MM.1S (cell line): Measurements from ENCODE around the gene PLEKHA3.

Experiments
- DNase-seq: peaks from one replicate; pipeline ENCODE4 v3.0.0-alpha.2; 2015
- H2AFZ ChIP-seq: fragments of 300-600 bp; sonication (generic); 2 replicates; pipeline ENCODE4 v1.6.0; 2016; ENCODE audit warnings: antibody characterized with exemption, low read length
- H3F3A ChIP-seq: fragments of 300-600 bp; sonication (generic); 2 replicates; pipeline ENCODE4 v1.6.1; 2016; ENCODE audit warnings: mild to moderate bottlenecking, antibody characterized with exemption, low read length, moderate library complexity, mixed read lengths; ENCODE audit not compliant: insufficient read depth
- H3K27ac ChIP-seq: fragments of 300-600 bp; sonication (generic); 2 replicates; pipeline ENCODE4 v1.5.1; 2016; ENCODE audit warnings: mild to moderate bottlenecking, low read length
- H3K27me3 ChIP-seq: fragments of 300-600 bp; sonication (generic); replicated peaks from 2 replicates; pipeline ENCODE4 v1.6.0; 2016; ENCODE audit warnings: low read length; ENCODE audit not compliant: insufficient read depth
- H3K36me3 ChIP-seq: fragments of 300-600 bp; sonication (generic); replicated peaks from 2 replicates; pipeline ENCODE4 v1.6.1; 2016; ENCODE audit warnings: mild to moderate bottlenecking, low read length, mixed read lengths; ENCODE audit not compliant: insufficient read depth
- H3K4me1 ChIP-seq: fragments of 300-600 bp; sonication (generic); 2 replicates; pipeline ENCODE4 v1.6.1; 2016; ENCODE audit warnings: low read length, mixed read lengths
- H3K4me2 ChIP-seq: fragments of 300-600 bp; sonication (generic); 2 replicates; pipeline ENCODE4 v1.6.0; 2016; ENCODE audit warnings: low read depth, low read length
- H3K4me3 ChIP-seq: fragments of 300-600 bp; sonication (generic); 2 replicates; pipeline ENCODE4 v1.5.1; 2016; ENCODE audit warnings: low read length, mixed read lengths
- H3K79me2 ChIP-seq: fragments of 300-600 bp; sonication (generic); 2 replicates; pipeline ENCODE4 v1.6.1; 2016; ENCODE audit warnings: mixed run types, low read length, mixed read lengths
- H3K9ac ChIP-seq: fragments of 300-600 bp; sonication (generic); 2 replicates; pipeline ENCODE4 v1.6.1; 2016; ENCODE audit warnings: low read length, mixed read lengths
- H3K9me2 ChIP-seq: fragments of 300-600 bp; sonication (generic); replicated peaks from 2 replicates; pipeline ENCODE4 v1.6.1; 2016; ENCODE audit warnings: mild to moderate bottlenecking, low read length, mixed read lengths; ENCODE audit not compliant: insufficient read depth
- H3K9me3 ChIP-seq: fragments of 300-600 bp; sonication (generic); replicated peaks from 2 replicates; pipeline ENCODE4 v1.6.1; 2016; ENCODE audit warnings: mild to moderate bottlenecking, low read length, mixed read lengths; ENCODE audit not compliant: insufficient read depth
- H4K20me1 ChIP-seq: fragments of 300-600 bp; sonication (generic); 2 replicates; pipeline ENCODE4 v1.6.1; 2016; ENCODE audit warnings: mild to moderate bottlenecking, low read length, moderate library complexity, mixed read lengths; ENCODE audit not compliant: insufficient read depth
- CTCF ChIP-seq: fragments of 300-600 bp; sonication (generic); IDR thresholded peaks from 2 replicates; pipeline ENCODE4 v1.5.1; 2016; ENCODE audit warnings: antibody characterized with exemption, low read length, mixed read lengths
- EZH2 ChIP-seq: fragments of 300-600 bp; sonication (generic); optimal IDR thresholded peaks from 2 replicates; pipeline ENCODE3; 2017; ENCODE audit warnings: low read depth, mild to moderate bottlenecking, antibody characterized with exemption, low read length, mixed read lengths
- EZH2phosphoT487 ChIP-seq: fragments of 300-600 bp; sonication (generic); IDR thresholded peaks from 2 replicates; pipeline ENCODE4 v1.6.1; 2018; ENCODE audit warnings: antibody characterized with exemption, low read length

The PLEKHA3 gene

GRCh38 chr2:178450774-178451525 lies 29.3 kb upstream of the PLEKHA3 start, which contains the start of the genes PJVK and PRKRA:
Gene PJVK (plus strand): TSS chr2:178451378. CDS start chr2:178453410, 2,032 bp downstream.
Gene PRKRA (minus strand): TSS chr2:178451175. CDS start chr2:178451030, 145 bp downstream.
- H3K9me2 ChIP-seq: no peaks in the 10 kb centered on the region
- peak within 1 kb of the TSS; percentile 90 for H3K4me2 ChIP-seq
- peak within 1 kb of the TSS; percentile 79 for H2AFZ ChIP-seq
- peaks cover 14% of the 10 kb centered on the region for H3K4me1 ChIP-seq
- no peaks in the 10 kb centered on the region for H3K9me3 ChIP-seq
- peaks cover 29% of the 10 kb centered on the region for H3K79me2 ChIP-seq
- H3K27ac ChIP-seq: peak within 1 kb of the TSS; percentile 95
- TF ChIP-seq EZH2phosphoT487: no peak
- no peak for TF ChIP-seq EZH2
- TF ChIP-seq CTCF: no peak
- peak within 1 kb of the TSS; percentile 95 for H3K9ac ChIP-seq
- peaks cover 17% of the 10 kb centered on the region for H3F3A ChIP-seq
- 0 out of 2 replicates have a peak, but pooled peaks cover 5% of the 10 kb centered on the region for H3K36me3 ChIP-seq
- DNase-seq: peak; percentile 94
- H4K20me1 ChIP-seq: no peaks in the 10 kb centered on the region
- peak within 1 kb of the TSS; percentile 94 for H3K4me3 ChIP-seq
- H3K27me3 ChIP-seq: no peaks in the 10 kb centered on the region

GRCh38 chr2:178452334-178452733 lies 27.9 kb upstream of the PLEKHA3 start:
- H3K36me3 ChIP-seq: 0 out of 2 replicates have a peak, but pooled peaks cover 5% of the 10 kb centered on the region
- peaks cover 14% of the 10 kb centered on the region for H3K4me1 ChIP-seq
- no peaks in the 10 kb centered on the region for H3K9me2 ChIP-seq
- no peaks in the 10 kb centered on the region for H4K20me1 ChIP-seq
- H3K4me3 ChIP-seq: no peak overlapping the region
- no peak overlapping the region for H2AFZ ChIP-seq
- peaks cover 17% of the 10 kb centered on the region for H3F3A ChIP-seq
- H3K27me3 ChIP-seq: no peaks in the 10 kb centered on the region
- no peak for TF ChIP-seq EZH2
- TF ChIP-seq CTCF: no peak
- TF ChIP-seq EZH2phosphoT487: no peak
- peaks cover 24% of the 10 kb centered on the region for H3K79me2 ChIP-seq
- no peak overlapping the region for H3K27ac ChIP-seq
- H3K9me3 ChIP-seq: no peaks in the 10 kb centered on the region
- no peak overlapping the region for H3K4me2 ChIP-seq
- no peak overlapping the region for H3K9ac ChIP-seq
- no peak for DNase-seq

GRCh38 chr2:178452870-178453269 lies 27.4 kb upstream of the PLEKHA3 start:
- Histone ChIP-seq H3K27ac (no peak overlapping the region), H3F3A (peaks cover 17% of the 10 kb centered on the region), H4K20me1 (no peaks in the 10 kb centered on the region), H3K4me3 (no peak overlapping the region), H3K9me3 (no peaks in the 10 kb centered on the region), H3K4me2 (no peak overlapping the region), H3K9ac (no peak overlapping the region), H3K4me1 (peaks cover 14% of the 10 kb centered on the region), H3K9me2 (no peaks in the 10 kb centered on the region), H3K36me3 (0 out of 2 replicates have a peak, but pooled peaks cover 5% of the 10 kb centered on the region), H3K79me2 (peaks cover 21% of the 10 kb centered on the region), H3K27me3 (no peaks in the 10 kb centered on the region), H2AFZ (no peak overlapping the region)
- TF ChIP-seq CTCF: no peak
- TF ChIP-seq EZH2: no peak
- TF ChIP-seq EZH2phosphoT487: no peak
- no peak for DNase-seq
